B cell (primary cell): ENCODE measurements around the gene DCLK1. TPM values are rescaled to one million over a fixed set of nuclear protein-coding genes. Genes with fewer than 3 reads are reported as not detected.

Experiments
- ATAC-seq: fragments of 200-7000 bp; cut with Tn5 transposase; one replicate; pipeline ENCODE4 v1.10.0; 2021; ENCODE audit warnings: low read depth, mild to moderate bottlenecking, moderate number of reproducible peaks, moderate library complexity
- CTCF ChIA-PET: fragments of 350-600 bp; sonication (Branson Sonifier 250); formaldehyde crosslinking; loops from one replicate; lab custom pipeline; 2021; ENCODE audit warnings: antibody characterized with exemption, inconsistent platforms; lab: Charles Lee
- POLR2A ChIA-PET: fragments of 350-600 bp; sonication (Branson Sonifier 250); formaldehyde crosslinking; loops from one replicate; lab custom pipeline; 2021; ENCODE audit warnings: antibody characterized with exemption; lab: Charles Lee
- DNase-seq: peaks from one replicate; pipeline ENCODE4 v3.0.0; 2013
- H2AFZ ChIP-seq: 2 replicates; pipeline ENCODE4 v1.6.1; 2012; ENCODE audit warnings: mild to moderate bottlenecking, low read depth, low read length; ENCODE audit not compliant: insufficient read depth, poor library complexity, severe bottlenecking
- H3K27ac ChIP-seq, 2 donors: 1 replicate in 1 of 2; 2 replicates in 1 of 2; pipeline ENCODE4 v1.5.1; 2012 to 2013; ENCODE audit warnings: low read length in 2 of 2, mild to moderate bottlenecking in 2 of 2, moderate library complexity in 1 of 2
- H3K27me3 ChIP-seq, 4 experiments: fragments of 200-600 bp in 1 of 4; sonication (generic) in 1 of 4; replicated peaks in 1 of 4; 1 replicate in 2 of 4; 2 replicates in 2 of 4; pipeline versions ENCODE4 v1.6.1 to v1.7.0; 2013 to 2016; ENCODE audit warnings: low read length in 3 of 4, mild to moderate bottlenecking in 2 of 4, mixed read lengths in 1 of 4, moderate library complexity in 1 of 4; ENCODE audit not compliant: insufficient read depth in 4 of 4, control insufficient read depth in 3 of 4; ENCODE audit errors: control extremely low read depth in 1 of 4
- H3K36me3 ChIP-seq, 2 experiments: replicated peaks in 1 of 2; 1 replicate in 1 of 2; 2 replicates in 1 of 2; pipeline versions ENCODE4 v1.6.1 to v1.7.1; 2013; ENCODE audit warnings: low read length in 1 of 2; ENCODE audit not compliant: insufficient read depth in 2 of 2, control insufficient read depth in 1 of 2; ENCODE audit errors: control extremely low read depth in 1 of 2, extremely low read depth in 1 of 2
- H3K4me1 ChIP-seq, 2 donors: fragments of 200-600 bp in 1 of 2; sonication (generic) in 1 of 2; 1 replicate in 1 of 2; 2 replicates in 1 of 2; pipeline versions ENCODE4 v1.5.1 to v1.6.1; 2013 to 2017; ENCODE audit warnings: low read length in 2 of 2; ENCODE audit not compliant: control insufficient read depth in 2 of 2, insufficient read depth in 2 of 2
- H3K4me2 ChIP-seq: replicated peaks from 2 replicates; pipeline ENCODE3; 2012; ENCODE audit warnings: mild to moderate bottlenecking, low read depth, low read length; ENCODE audit not compliant: poor library complexity, severe bottlenecking
- H3K4me3 ChIP-seq, 5 experiments: fragments of 200-600 bp in 1 of 5; sonication (generic) in 1 of 5; 1 replicate in 3 of 5; 2 replicates in 2 of 5; pipeline versions ENCODE4 v1.5.1 to v1.7.0; 2011 to 2016; ENCODE audit warnings: low read length in 4 of 5, mild to moderate bottlenecking in 4 of 5, low read depth in 2 of 5, control low read depth in 1 of 5, moderate library complexity in 1 of 5; ENCODE audit not compliant: insufficient read depth in 1 of 5; ENCODE audit errors: control extremely low read depth in 1 of 5, extremely low read depth in 1 of 5
- H3K79me2 ChIP-seq: fragments of 200-600 bp; sonication (generic); one replicate; pipeline ENCODE4 v1.6.0; 2016; ENCODE audit warnings: low read length; ENCODE audit not compliant: control insufficient read depth, insufficient read depth
- H3K9ac ChIP-seq: fragments of 200-600 bp; sonication (generic); 2 replicates; pipeline ENCODE4 v1.6.1; 2017; ENCODE audit warnings: mild to moderate bottlenecking, low read length, moderate library complexity
- H3K9me3 ChIP-seq, 3 donors: one replicate each; pipeline versions ENCODE4 v1.6.1 to v1.7.1; 2013; ENCODE audit warnings: low read length in 2 of 3; ENCODE audit not compliant: control insufficient read depth in 2 of 3, insufficient read depth in 1 of 3; ENCODE audit errors: control extremely low read depth in 1 of 3
- H4K20me1 ChIP-seq: 2 replicates; pipeline ENCODE4 v1.6.0; 2012; ENCODE audit warnings: mild to moderate bottlenecking, low read length; ENCODE audit not compliant: insufficient read depth, control insufficient read depth, poor library complexity, severe bottlenecking
- H3K27ac Mint-ChIP-seq: one replicate; pipeline ENCODE4 v1.8.0; 2021; ENCODE audit warnings: mixed read lengths
- H3K27me3 Mint-ChIP-seq: one replicate; pipeline ENCODE4 v1.8.0; 2021; ENCODE audit warnings: mixed read lengths
- H3K4me1 Mint-ChIP-seq: one replicate; pipeline ENCODE4 v1.8.0; 2021; ENCODE audit warnings: mixed read lengths
- H3K4me3 Mint-ChIP-seq: one replicate; pipeline ENCODE4 v1.8.0; 2021; ENCODE audit warnings: mixed read lengths
- H3K9me3 Mint-ChIP-seq: one replicate; pipeline ENCODE4 v1.8.0; 2022; ENCODE audit warnings: mixed read lengths; ENCODE audit not compliant: insufficient read depth
- EZH2 ChIP-seq: IDR thresholded peaks from 2 replicates; pipeline ENCODE4 v1.6.1; 2012; ENCODE audit warnings: borderline replicate concordance, low read depth, mild to moderate bottlenecking, moderate library complexity, low read length; ENCODE audit not compliant: insufficient read depth, poor library complexity, severe bottlenecking
- WGBS: methylation state at CpG from one replicate; pipeline ENCODE4 v1.1.5; 2013; ENCODE audit warnings: missing lambda C conversion rate; ENCODE audit not compliant: insufficient coverage; 5-methylcytosine and 5-hydroxymethylcytosine counted together
- intact Hi-C: fragments of 100-400 bp; cut with micrococcal nuclease; formaldehyde crosslinking; loops from one replicate; pipeline ENCODE4 v1.10.0; 2022
- polyA plus RNA-seq: library from polyadenylated mRNA; depleted of rRNA; stranded (reverse); fragments of >200 nt; gene quantifications from 2 replicates; pipeline ENCODE4 v1.2.3, GENCODE V29; 2012
- total RNA-seq, 2 donors: library from RNA; stranded (reverse); fragments of 120-200 nt in 1 of 2; gene quantifications; 1 replicate in 1 of 2; 2 replicates in 1 of 2; pipeline versions ENCODE4 v1.2.3 to v1.2.4, GENCODE V29; 2013 to 2022
- TF ChIP-seq, protein P1 (sequence below): fragments of 200-600 bp; IDR thresholded peaks from one replicate; pipeline ENCODE4 v1.8.0; 2022; ENCODE audit warnings: antibody characterized with exemption, mild to moderate bottlenecking

The DCLK1 gene
- total and polyA plus RNA-seq, 2 donors (not counting 1 experiment from before 2014, with no cell fraction given) = not detected

DNA sequence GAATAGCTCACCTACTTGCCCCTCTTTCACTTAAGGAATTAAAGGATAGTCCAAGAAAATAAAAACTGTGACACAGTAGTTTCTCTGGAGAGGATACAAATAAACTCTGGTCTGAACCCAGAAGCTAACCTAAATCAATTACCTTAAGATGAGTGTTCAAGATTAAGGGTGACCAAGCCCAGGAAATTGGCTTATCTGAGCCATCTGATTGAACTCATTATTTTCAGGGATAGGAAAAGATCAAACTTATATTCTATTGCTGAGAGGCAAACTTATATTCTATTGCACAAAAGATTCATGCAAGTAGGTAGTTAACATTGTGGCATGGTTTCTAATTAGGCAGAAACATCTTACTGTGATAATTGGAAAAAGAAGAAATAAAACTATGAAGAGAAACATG lies 175.1 kb downstream of the DCLK1 start:
- H3K4me2 ChIP-seq = no peak overlapping the region
- H3K9ac ChIP-seq = no peak overlapping the region
- H3K27ac ChIP-seq = no peak overlapping the region
- no peaks in the 10 kb centered on the region for H3K36me3 ChIP-seq
- Mint-ChIP-seq H3K9me3 (no peaks in the 10 kb centered on the region), H3K27me3 (no peaks in the 10 kb centered on the region), H3K4me1 (no peaks in the 10 kb centered on the region), H3K27ac (no peak overlapping the region), H3K4me3 (no peak overlapping the region)
- no peaks in the 10 kb centered on the region for H3K79me2 ChIP-seq
- H3K4me3 ChIP-seq = no peak overlapping the region
- no peaks in the 10 kb centered on the region for H3K4me1 ChIP-seq
- CTCF ChIA-PET = no interaction called here
- ATAC-seq = no peak
- H3K27me3 ChIP-seq = no peaks in the 10 kb centered on the region
- intact Hi-C loops = no loop called here
- TF ChIP-seq EZH2 = no peak
- TF ChIP-seq, protein P1, sequence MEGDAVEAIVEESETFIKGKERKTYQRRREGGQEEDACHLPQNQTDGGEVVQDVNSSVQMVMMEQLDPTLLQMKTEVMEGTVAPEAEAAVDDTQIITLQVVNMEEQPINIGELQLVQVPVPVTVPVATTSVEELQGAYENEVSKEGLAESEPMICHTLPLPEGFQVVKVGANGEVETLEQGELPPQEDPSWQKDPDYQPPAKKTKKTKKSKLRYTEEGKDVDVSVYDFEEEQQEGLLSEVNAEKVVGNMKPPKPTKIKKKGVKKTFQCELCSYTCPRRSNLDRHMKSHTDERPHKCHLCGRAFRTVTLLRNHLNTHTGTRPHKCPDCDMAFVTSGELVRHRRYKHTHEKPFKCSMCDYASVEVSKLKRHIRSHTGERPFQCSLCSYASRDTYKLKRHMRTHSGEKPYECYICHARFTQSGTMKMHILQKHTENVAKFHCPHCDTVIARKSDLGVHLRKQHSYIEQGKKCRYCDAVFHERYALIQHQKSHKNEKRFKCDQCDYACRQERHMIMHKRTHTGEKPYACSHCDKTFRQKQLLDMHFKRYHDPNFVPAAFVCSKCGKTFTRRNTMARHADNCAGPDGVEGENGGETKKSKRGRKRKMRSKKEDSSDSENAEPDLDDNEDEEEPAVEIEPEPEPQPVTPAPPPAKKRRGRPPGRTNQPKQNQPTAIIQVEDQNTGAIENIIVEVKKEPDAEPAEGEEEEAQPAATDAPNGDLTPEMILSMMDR = no peak
- no peak for DNase-seq
- H2AFZ ChIP-seq = no peak overlapping the region
- POLR2A ChIA-PET = no interaction called here
- no peaks in the 10 kb centered on the region for H4K20me1 ChIP-seq
- H3K9me3 ChIP-seq = no peaks in the 10 kb centered on the region

DNA sequence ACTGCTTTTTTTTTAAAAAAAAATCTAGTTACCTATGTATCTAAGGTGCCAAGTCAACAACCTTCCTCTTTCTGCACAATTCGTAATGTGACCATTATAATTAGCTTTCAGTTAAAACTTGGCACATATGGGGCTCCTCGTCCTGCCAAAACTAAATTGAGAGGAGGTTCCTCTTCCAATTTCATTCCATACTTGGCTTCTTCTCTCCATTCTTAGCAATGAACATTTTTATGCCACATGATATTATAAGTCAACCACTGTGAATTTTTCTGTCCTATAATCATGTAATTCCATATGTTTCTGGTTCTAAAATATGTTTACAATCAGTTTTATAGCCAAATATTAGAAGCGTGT lies 177.0 kb downstream of the DCLK1 start:
- H3K4me3 Mint-ChIP-seq = no peak overlapping the region
- intact Hi-C loops = no loop called here
- no peak for DNase-seq
- no peak overlapping the region for H3K9ac ChIP-seq
- no peaks in the 10 kb centered on the region for H3K27me3 ChIP-seq
- no peaks in the 10 kb centered on the region for H3K27me3 Mint-ChIP-seq
- no peak overlapping the region for H3K27ac Mint-ChIP-seq
- H3K4me1 Mint-ChIP-seq = no peaks in the 10 kb centered on the region
- H3K9me3 Mint-ChIP-seq = peaks cover 2% of the 10 kb centered on the region
- no peak overlapping the region for H3K4me2 ChIP-seq
- POLR2A ChIA-PET = no interaction called here
- no peaks in the 10 kb centered on the region for H3K4me1 ChIP-seq
- no peak overlapping the region for H2AFZ ChIP-seq
- no peaks in the 10 kb centered on the region for H3K9me3 ChIP-seq
- H3K4me3 ChIP-seq = no peak overlapping the region
- no peaks in the 10 kb centered on the region for H3K79me2 ChIP-seq
- CTCF ChIA-PET = interaction anchor here (0.5 kb wide), 1 partner anchor 331 kb away, joined by 3 read pairs; no protein-coding TSS in a partner anchor
- TF ChIP-seq, protein P1 = no peak
- TF ChIP-seq EZH2 = no peak
- no peaks in the 10 kb centered on the region for H3K36me3 ChIP-seq
- ATAC-seq = no peak
- no CpG with 5 or more reads among the region's 3 CpGs for WGBS
- H4K20me1 ChIP-seq = no peaks in the 10 kb centered on the region
- no peak overlapping the region for H3K27ac ChIP-seq
